CD4-positive, alpha-beta T cell treated with Interleukin-4 for 4 hours (primary cell): ENCODE results near the gene APOA1.
A peak's percentile ranks its signal among the peaks of the same experiment; 100 is the strongest.

ENCODE experiments used
- DNase-seq: peaks from one replicate; pipeline ENCODE4 v3.0.0-alpha.2; 2020

The APOA1 gene

GRCh38 chr11:116837231-116838091 is at the start of gene APOA1:
APOA1 (minus strand) TSS chr11:116837622; CDS start chr11:116837387, 235 bp downstream.
- no peak for DNase-seq

GRCh38 chr11:116885951-116886655 is 48.7 kb upstream of the APOA1 start:
- DNase-seq: no peak

- DNase-seq: no peak
These were observed 45.0 kb upstream of the APOA1 start for GRCh38 chr11:116882386-116882785.

GRCh38 chr11:116881143-116881542 is 43.7 kb upstream of the APOA1 start:
- no peak for DNase-seq

- DNase-seq: peak; percentile 64
These were observed 42.6 kb upstream of the APOA1 start for GRCh38 chr11:116879800-116880625.

GRCh38 chr11:116876656-116877055 is 39.2 kb upstream of the APOA1 start:
- DNase-seq: no peak

- DNase-seq: no peak
These were observed 37.8 kb upstream of the APOA1 start for GRCh38 chr11:116875194-116875593.

- DNase-seq: no peak
These were observed 36.8 kb upstream of the APOA1 start for GRCh38 chr11:116874251-116874650.

GRCh38 chr11:116873381-116873780 is 36.0 kb upstream of the APOA1 start:
- DNase-seq: no peak

- no peak for DNase-seq
These were observed 33.8 kb upstream of the APOA1 start for GRCh38 chr11:116871248-116871647.

- DNase-seq: no peak
These were observed 32.6 kb upstream of the APOA1 start for GRCh38 chr11:116870054-116870453.

- DNase-seq: no peak
These were observed 32.2 kb upstream of the APOA1 start for GRCh38 chr11:116869610-116870009.

GRCh38 chr11:116868066-116868465 is 30.6 kb upstream of the APOA1 start:
- DNase-seq: no peak

GRCh38 chr11:116867619-116868018 is 30.2 kb upstream of the APOA1 start:
- DNase-seq: no peak

GRCh38 chr11:116866804-116867455 is 29.5 kb upstream of the APOA1 start:
- DNase-seq: no peak

GRCh38 chr11:116865696-116866095 is 28.3 kb upstream of the APOA1 start:
- no peak for DNase-seq

GRCh38 chr11:116864531-116864930 is 27.1 kb upstream of the APOA1 start:
- no peak for DNase-seq

GRCh38 chr11:116862951-116863350 is 25.5 kb upstream of the APOA1 start:
- DNase-seq: no peak

GRCh38 chr11:116862185-116862584 is 24.8 kb upstream of the APOA1 start:
- no peak for DNase-seq

- DNase-seq: no peak
These were observed 24.1 kb upstream of the APOA1 start for GRCh38 chr11:116861539-116861938.

- no peak for DNase-seq
These were observed 22.9 kb upstream of the APOA1 start for GRCh38 chr11:116860303-116860702.

GRCh38 chr11:116859175-116859574 is 21.8 kb upstream of the APOA1 start:
- DNase-seq: no peak

- DNase-seq: no peak
These were observed 20.5 kb upstream of the APOA1 start for GRCh38 chr11:116857936-116858335.
